ENCODE results near the gene KRT35. TPM values are rescaled to one million over a fixed set of nuclear protein-coding genes. Genes with fewer than 3 reads are reported as not detected.

The KRT35 gene
- total and polyA plus RNA-seq, 12 donors, result not detected

DNA sequence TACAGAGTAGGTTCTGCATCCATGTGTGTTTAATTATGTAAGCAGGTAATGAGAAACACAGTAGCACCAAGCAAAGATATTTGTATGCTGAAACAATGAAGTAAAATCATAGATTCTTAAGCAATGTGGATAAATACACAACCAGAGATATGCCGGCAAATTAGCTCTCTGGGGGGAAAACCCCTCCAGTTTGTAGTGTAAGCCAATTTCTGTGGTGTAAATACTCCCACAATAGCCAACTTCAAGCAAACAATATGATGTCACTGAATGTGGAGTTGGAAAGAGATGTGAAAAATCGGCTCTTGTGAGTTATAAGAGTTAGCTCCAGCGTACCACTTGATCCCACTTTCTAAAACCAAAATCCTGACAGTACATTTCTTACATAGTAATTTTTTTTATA is 36.3 kb downstream of the KRT35 start:
- H3K27me3 ChIP-seq, result no peaks in the 10 kb centered on the region
- TF ChIP-seq POLR2A (IDR thresholded peaks at IDR 0.05), result no peak
- TF ChIP-seq, protein P1, sequence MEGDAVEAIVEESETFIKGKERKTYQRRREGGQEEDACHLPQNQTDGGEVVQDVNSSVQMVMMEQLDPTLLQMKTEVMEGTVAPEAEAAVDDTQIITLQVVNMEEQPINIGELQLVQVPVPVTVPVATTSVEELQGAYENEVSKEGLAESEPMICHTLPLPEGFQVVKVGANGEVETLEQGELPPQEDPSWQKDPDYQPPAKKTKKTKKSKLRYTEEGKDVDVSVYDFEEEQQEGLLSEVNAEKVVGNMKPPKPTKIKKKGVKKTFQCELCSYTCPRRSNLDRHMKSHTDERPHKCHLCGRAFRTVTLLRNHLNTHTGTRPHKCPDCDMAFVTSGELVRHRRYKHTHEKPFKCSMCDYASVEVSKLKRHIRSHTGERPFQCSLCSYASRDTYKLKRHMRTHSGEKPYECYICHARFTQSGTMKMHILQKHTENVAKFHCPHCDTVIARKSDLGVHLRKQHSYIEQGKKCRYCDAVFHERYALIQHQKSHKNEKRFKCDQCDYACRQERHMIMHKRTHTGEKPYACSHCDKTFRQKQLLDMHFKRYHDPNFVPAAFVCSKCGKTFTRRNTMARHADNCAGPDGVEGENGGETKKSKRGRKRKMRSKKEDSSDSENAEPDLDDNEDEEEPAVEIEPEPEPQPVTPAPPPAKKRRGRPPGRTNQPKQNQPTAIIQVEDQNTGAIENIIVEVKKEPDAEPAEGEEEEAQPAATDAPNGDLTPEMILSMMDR (IDR thresholded peaks at IDR 0.05), result no peak
- DNase-seq, result no peak
- intact Hi-C loops (cut with DNase I), result no loop called here
- H3K27ac ChIP-seq, result no peak overlapping the region
- peaks cover 0 to 5% of the 10 kb centered on the region in 2 donors for H3K4me1 ChIP-seq (replicated peaks in 1 of 2)
- no peaks in the 10 kb centered on the region for H3K36me3 ChIP-seq (replicated peaks in 1 of 2)
- 59 to 76% (median 65%) methylated on average over 3 of the region's 3 CpGs for WGBS, 4 donors
- H3K4me3 ChIP-seq, result no peak overlapping the region
- H3K9me3 ChIP-seq (replicated peaks in 1 of 3), result no peaks in the 10 kb centered on the region

DNA sequence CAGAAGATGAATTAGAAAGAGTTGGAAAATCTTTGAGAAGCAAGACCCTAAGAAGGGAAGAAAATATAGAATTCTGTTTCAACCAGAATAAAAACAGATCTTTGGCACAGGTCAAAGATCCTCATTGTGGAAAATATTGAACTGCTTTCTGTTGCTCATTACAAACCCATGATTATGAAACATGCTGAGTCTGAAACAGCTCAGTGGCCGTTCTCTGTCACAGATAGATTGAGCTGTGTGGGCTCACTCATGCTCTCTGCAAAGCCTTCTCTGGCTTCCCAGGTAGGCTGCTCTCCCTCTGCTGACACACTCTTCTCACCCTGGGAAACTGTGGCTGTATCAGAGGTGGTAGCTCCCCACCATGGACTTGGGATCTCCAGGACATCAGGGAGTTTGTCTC is 36.8 kb downstream of the KRT35 start:
- no peak for DNase-seq
- Histone ChIP-seq H3K27me3 (no peaks in the 10 kb centered on the region), H3K9me3 (replicated peaks in 1 of 3) (no peaks in the 10 kb centered on the region), H3K36me3 (replicated peaks in 1 of 2) (no peaks in the 10 kb centered on the region), H3K4me3 (no peak overlapping the region), H3K4me1 (replicated peaks in 1 of 2) (peaks cover 0 to 5% of the 10 kb centered on the region in 2 donors), H3K27ac (no peak overlapping the region)
- intact Hi-C loops (cut with DNase I), result no loop called here
- no peak for TF ChIP-seq POLR2A (IDR thresholded peaks at IDR 0.05)
- TF ChIP-seq, protein P1 (IDR thresholded peaks at IDR 0.05), result no peak
- 40 to 68% (median 64%) methylated on average over 1 of the region's 1 CpG for WGBS, 4 donors

DNA sequence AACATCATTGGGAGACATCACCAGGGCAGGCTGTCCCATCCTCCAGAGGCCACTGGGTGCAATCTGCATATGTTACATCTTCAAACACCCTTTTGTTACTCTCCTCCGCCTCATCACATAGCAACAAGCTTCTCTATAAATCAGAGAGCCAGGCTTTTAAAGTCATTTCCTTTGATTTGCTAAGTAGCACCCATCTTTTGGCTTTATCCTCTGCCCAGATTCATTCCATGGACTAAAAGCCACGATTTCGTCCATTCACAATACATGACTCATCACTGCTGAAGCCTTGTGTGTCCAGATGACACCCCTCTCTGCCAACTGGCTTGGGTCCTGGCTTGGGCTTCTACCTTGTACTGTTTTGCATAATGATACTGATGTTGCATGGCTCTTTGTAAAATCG is 38.2 kb downstream of the KRT35 start:
- Histone ChIP-seq H3K4me1 (replicated peaks in 1 of 2) (peaks cover 0 to 5% of the 10 kb centered on the region in 2 donors), H3K4me3 (no peak overlapping the region), H3K27me3 (no peaks in the 10 kb centered on the region), H3K27ac (no peak overlapping the region), H3K9me3 (replicated peaks in 1 of 3) (no peaks in the 10 kb centered on the region), H3K36me3 (replicated peaks in 1 of 2) (no peaks in the 10 kb centered on the region)
- intact Hi-C loops (cut with DNase I), result no loop called here
- DNase-seq, result no peak
- WGBS, 4 donors, result 61 to 70% (median 67%) methylated on average over 4 of the region's 4 CpGs
- TF ChIP-seq, protein P1 (IDR thresholded peaks at IDR 0.05), result no peak
- TF ChIP-seq POLR2A (IDR thresholded peaks at IDR 0.05), result no peak

DNA sequence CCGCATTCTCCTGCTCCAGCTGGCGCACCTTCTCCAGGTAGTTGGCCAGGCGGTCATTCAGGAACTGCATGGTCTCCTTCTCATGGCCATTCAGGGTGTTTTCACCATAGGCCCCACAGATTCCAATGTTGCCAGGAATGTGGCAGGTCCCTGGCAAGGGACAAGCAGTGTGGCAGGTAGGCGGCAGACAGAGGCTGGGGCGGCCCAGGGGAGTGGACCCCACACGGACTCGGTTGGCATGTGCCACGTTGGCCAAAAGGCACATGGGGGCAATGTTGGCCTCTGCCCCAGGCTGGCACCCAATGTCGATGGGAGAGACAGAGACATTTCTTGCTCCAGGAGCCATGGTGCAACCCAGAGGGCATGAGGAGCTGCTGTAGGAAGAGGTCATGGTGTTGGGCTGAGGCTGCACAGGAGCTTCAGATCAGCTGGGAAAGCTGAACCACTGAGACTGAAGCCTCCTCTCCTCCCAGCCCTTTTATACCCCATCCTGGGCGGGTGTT is 40.4 kb downstream of the KRT35 start, which contains the start of gene KRT38:
Gene KRT38, minus strand, starts transcription at position 453 of the 503 bp plus-strand sequence. Its CDS starts 62 bp downstream, at position 391.
- no peaks in the 10 kb centered on the region for H3K27me3 ChIP-seq
- no peak for TF ChIP-seq POLR2A (IDR thresholded peaks at IDR 0.05)
- TF ChIP-seq, protein P1 (IDR thresholded peaks at IDR 0.05), result no peak
- H3K36me3 ChIP-seq (replicated peaks in 1 of 2), result no peaks in the 10 kb centered on the region
- no peaks in the 10 kb centered on the region for H3K4me1 ChIP-seq (replicated peaks in 1 of 2)
- no peak within 1 kb of the TSS for H3K27ac ChIP-seq
- H3K4me3 ChIP-seq, result no peak within 1 kb of the TSS
- H3K9me3 ChIP-seq (replicated peaks in 1 of 3), result no peaks in the 10 kb centered on the region
- WGBS, 4 donors, result 87 to 100% (median 94%) methylated on average over 3 to 10 of the region's 10 CpGs
- intact Hi-C loops (cut with DNase I), result no loop called here
- DNase-seq, result no peak
